HG03280 (cell line): ENCODE measurements around the gene RAB44.
"Not testable (repeated sequence)": the region's sequence is repeated elsewhere in the genome, so short reads cannot be mapped to it uniquely, and the experiment has no call there.

ENCODE experiments used
- ATAC-seq: cut with Tn5 transposase; IDR thresholded peaks from one replicate; pipeline ENCODE4 v1.9.1; 2021; ENCODE audit warnings: mild to moderate bottlenecking, moderate library complexity; ENCODE audit not compliant: unreplicated experiment

RAB44 gene

GRCh38 chr6:36704961-36705577 is 7.4 kb downstream of the RAB44 start:
- not testable (repeated sequence) for ATAC-seq

- no peak for ATAC-seq
Observed at GRCh38 chr6:36706339-36706738, 8.7 kb downstream of the RAB44 start.

GRCh38 chr6:36712816-36713215 is 15.2 kb downstream of the RAB44 start:
- ATAC-seq = no peak

- ATAC-seq = no peak
Observed at GRCh38 chr6:36713846-36714245, 16.2 kb downstream of the RAB44 start.

GRCh38 chr6:36714511-36714910 is 16.9 kb downstream of the RAB44 start:
- ATAC-seq = no peak

GRCh38 chr6:36715469-36715868 is 17.8 kb downstream of the RAB44 start:
- no peak for ATAC-seq

GRCh38 chr6:36716476-36717093 is 19.0 kb downstream of the RAB44 start:
- no peak for ATAC-seq

- ATAC-seq = no peak
Observed at GRCh38 chr6:36717231-36717825, 19.7 kb downstream of the RAB44 start.

- no peak for ATAC-seq
Observed at GRCh38 chr6:36717871-36718540, 20.4 kb downstream of the RAB44 start.

- no peak for ATAC-seq
Observed at GRCh38 chr6:36718560-36718959, 20.9 kb downstream of the RAB44 start.

GRCh38 chr6:36719126-36719525 is 21.5 kb downstream of the RAB44 start:
- ATAC-seq = no peak

- ATAC-seq = no peak
Observed at GRCh38 chr6:36720251-36721141, 22.9 kb downstream of the RAB44 start.

GRCh38 chr6:36721369-36722140 is 23.9 kb downstream of the RAB44 start:
- no peak for ATAC-seq

GRCh38 chr6:36722365-36722764 is 24.7 kb downstream of the RAB44 start:
- no peak for ATAC-seq

GRCh38 chr6:36722879-36723278 is 25.3 kb downstream of the RAB44 start:
- no peak for ATAC-seq

- not testable (repeated sequence) for ATAC-seq
Observed at GRCh38 chr6:36723992-36724391, 26.4 kb downstream of the RAB44 start.

GRCh38 chr6:36724514-36725390 is 27.1 kb downstream of the RAB44 start:
- no peak for ATAC-seq

GRCh38 chr6:36725581-36725980 is 28.0 kb downstream of the RAB44 start:
- no peak for ATAC-seq

GRCh38 chr6:36727505-36728021 is 29.9 kb downstream of the RAB44 start:
- ATAC-seq = no peak
